ENCODE measurements around the gene NUP93.

NUP93 gene

GRCh38 chr16:56729735-56730662 lies at the start of gene NUP93:
Gene NUP93, plus strand, starts transcription at chr16:56730129. Its CDS starts 18,119 bp downstream, at chr16:56748248.
- peak; percentile 36 for DNase-seq

GRCh38 chr16:56681939-56682702 lies 47.8 kb upstream of the NUP93 start, which contains the start of gene MT1X:
Gene MT1X, plus strand, starts transcription at chr16:56682470. Its CDS starts 71 bp downstream, at chr16:56682541.
- peak; percentile 32 for DNase-seq

GRCh38 chr16:56682703-56683397 lies 47.1 kb upstream of the NUP93 start:
- no peak for DNase-seq

GRCh38 chr16:56683424-56684172 lies 46.3 kb upstream of the NUP93 start:
- no peak for DNase-seq

GRCh38 chr16:56684256-56684925 lies 45.5 kb upstream of the NUP93 start:
- DNase-seq = no peak

- no peak for DNase-seq
Measured at GRCh38 chr16:56684926-56685590, 44.9 kb upstream of the NUP93 start.

GRCh38 chr16:56686758-56687157 lies 43.2 kb upstream of the NUP93 start:
- no peak for DNase-seq

GRCh38 chr16:56688762-56689161 lies 41.2 kb upstream of the NUP93 start:
- DNase-seq = no peak

- DNase-seq = no peak
Measured at GRCh38 chr16:56689171-56689570, 40.8 kb upstream of the NUP93 start.

- DNase-seq = no peak
Measured at GRCh38 chr16:56690420-56691122, 39.4 kb upstream of the NUP93 start.

- no peak for DNase-seq
Measured at GRCh38 chr16:56691885-56692284, 38.0 kb upstream of the NUP93 start.

GRCh38 chr16:56695246-56695645 lies 34.7 kb upstream of the NUP93 start:
- no peak for DNase-seq

- no peak for DNase-seq
Measured at GRCh38 chr16:56697456-56698155, 32.3 kb upstream of the NUP93 start.

GRCh38 chr16:56700195-56700594 lies 29.7 kb upstream of the NUP93 start:
- DNase-seq = no peak

- no peak for DNase-seq
Measured at GRCh38 chr16:56700631-56701030, 29.3 kb upstream of the NUP93 start.

- no peak for DNase-seq
Measured at GRCh38 chr16:56701534-56701933, 28.4 kb upstream of the NUP93 start.

GRCh38 chr16:56702836-56703235 lies 27.1 kb upstream of the NUP93 start:
- no peak for DNase-seq

GRCh38 chr16:56708525-56709442 lies 21.1 kb upstream of the NUP93 start:
- DNase-seq = no peak

Measured in NCI-H748 treated with DMSO at 0.1 percent for 48 hours (cell line).